Spleen (tissue), 3 donors: ENCODE results near the gene GPN2.

Source experiments
- POLR2A ChIP-seq, 3 donors: fragments of 450-650 bp; IDR thresholded peaks; one replicate each; pipeline ENCODE4 v1.5.1; 2017; ENCODE audit warnings: antibody characterized with exemption in 3 of 3, mild to moderate bottlenecking in 1 of 3
- POLR2AphosphoS5 ChIP-seq, 3 donors: sonication (generic); formaldehyde crosslinking; IDR thresholded peaks; one replicate each; pipeline ENCODE4 v1.5.1; 2017; ENCODE audit warnings: antibody characterized with exemption in 3 of 3

GRCh38 chr1:26826261-26827105 is 63.6 kb downstream of the GPN2 start, which contains the start of gene ZDHHC18:
- TF ChIP-seq POLR2AphosphoS5 (IDR thresholded peaks at IDR 0.05), result peak; percentile 12 to 60 (median 54)
- TF ChIP-seq POLR2A (IDR thresholded peaks at IDR 0.05), result peak in 1 of 3 donors; percentile 64
